ENCODE data around the gene NFS1.

The NFS1 gene

DNA sequence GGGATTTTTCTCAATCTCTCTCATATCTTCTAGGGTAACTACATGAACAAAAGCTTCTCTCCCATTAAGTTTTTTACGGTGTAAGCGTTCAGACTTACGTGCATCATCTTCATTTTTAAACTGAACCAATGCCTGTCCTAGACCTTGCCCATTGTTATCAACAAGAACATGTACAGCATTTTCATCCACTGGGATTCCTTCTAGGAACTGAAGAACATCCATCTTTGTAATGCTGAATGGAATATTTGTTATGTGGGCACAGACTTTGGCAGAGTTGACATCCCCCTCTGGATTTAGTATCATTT lies 45.8 kb downstream of the NFS1 start:
- no peak for DNase-seq (ENCODE audit: low read depth in 1 of 2, low spot score in 1 of 2)
- no peak overlapping the region for H3K4me3 ChIP-seq (replicated peaks; ENCODE audit: insufficient read depth, low read length)
- no peaks in the 10 kb centered on the region for H3K27me3 ChIP-seq (ENCODE audit: insufficient read depth, poor library complexity, severe bottlenecking)
- H3K27ac ChIP-seq (replicated peaks), result no peak overlapping the region
- TF ChIP-seq, protein P1, sequence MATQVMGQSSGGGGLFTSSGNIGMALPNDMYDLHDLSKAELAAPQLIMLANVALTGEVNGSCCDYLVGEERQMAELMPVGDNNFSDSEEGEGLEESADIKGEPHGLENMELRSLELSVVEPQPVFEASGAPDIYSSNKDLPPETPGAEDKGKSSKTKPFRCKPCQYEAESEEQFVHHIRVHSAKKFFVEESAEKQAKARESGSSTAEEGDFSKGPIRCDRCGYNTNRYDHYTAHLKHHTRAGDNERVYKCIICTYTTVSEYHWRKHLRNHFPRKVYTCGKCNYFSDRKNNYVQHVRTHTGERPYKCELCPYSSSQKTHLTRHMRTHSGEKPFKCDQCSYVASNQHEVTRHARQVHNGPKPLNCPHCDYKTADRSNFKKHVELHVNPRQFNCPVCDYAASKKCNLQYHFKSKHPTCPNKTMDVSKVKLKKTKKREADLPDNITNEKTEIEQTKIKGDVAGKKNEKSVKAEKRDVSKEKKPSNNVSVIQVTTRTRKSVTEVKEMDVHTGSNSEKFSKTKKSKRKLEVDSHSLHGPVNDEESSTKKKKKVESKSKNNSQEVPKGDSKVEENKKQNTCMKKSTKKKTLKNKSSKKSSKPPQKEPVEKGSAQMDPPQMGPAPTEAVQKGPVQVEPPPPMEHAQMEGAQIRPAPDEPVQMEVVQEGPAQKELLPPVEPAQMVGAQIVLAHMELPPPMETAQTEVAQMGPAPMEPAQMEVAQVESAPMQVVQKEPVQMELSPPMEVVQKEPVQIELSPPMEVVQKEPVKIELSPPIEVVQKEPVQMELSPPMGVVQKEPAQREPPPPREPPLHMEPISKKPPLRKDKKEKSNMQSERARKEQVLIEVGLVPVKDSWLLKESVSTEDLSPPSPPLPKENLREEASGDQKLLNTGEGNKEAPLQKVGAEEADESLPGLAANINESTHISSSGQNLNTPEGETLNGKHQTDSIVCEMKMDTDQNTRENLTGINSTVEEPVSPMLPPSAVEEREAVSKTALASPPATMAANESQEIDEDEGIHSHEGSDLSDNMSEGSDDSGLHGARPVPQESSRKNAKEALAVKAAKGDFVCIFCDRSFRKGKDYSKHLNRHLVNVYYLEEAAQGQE (IDR thresholded peaks at IDR 0.05; ENCODE audit: insufficient replicate concordance, low read depth), result no peak
- TF ChIP-seq SPI1 (IDR thresholded peaks at IDR 0.05; ENCODE audit: borderline replicate concordance, low read depth) (no peak), POLR2AphosphoS5 (IDR thresholded peaks at IDR 0.05; ENCODE audit: low read depth) (no peak), GABPA (IDR thresholded peaks at IDR 0.05; ENCODE audit: low read depth) (no peak)
- TF ChIP-seq, protein P2, sequence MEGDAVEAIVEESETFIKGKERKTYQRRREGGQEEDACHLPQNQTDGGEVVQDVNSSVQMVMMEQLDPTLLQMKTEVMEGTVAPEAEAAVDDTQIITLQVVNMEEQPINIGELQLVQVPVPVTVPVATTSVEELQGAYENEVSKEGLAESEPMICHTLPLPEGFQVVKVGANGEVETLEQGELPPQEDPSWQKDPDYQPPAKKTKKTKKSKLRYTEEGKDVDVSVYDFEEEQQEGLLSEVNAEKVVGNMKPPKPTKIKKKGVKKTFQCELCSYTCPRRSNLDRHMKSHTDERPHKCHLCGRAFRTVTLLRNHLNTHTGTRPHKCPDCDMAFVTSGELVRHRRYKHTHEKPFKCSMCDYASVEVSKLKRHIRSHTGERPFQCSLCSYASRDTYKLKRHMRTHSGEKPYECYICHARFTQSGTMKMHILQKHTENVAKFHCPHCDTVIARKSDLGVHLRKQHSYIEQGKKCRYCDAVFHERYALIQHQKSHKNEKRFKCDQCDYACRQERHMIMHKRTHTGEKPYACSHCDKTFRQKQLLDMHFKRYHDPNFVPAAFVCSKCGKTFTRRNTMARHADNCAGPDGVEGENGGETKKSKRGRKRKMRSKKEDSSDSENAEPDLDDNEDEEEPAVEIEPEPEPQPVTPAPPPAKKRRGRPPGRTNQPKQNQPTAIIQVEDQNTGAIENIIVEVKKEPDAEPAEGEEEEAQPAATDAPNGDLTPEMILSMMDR (IDR thresholded peaks at IDR 0.05; ENCODE audit: insufficient read depth, low read length), result no peak

DNA sequence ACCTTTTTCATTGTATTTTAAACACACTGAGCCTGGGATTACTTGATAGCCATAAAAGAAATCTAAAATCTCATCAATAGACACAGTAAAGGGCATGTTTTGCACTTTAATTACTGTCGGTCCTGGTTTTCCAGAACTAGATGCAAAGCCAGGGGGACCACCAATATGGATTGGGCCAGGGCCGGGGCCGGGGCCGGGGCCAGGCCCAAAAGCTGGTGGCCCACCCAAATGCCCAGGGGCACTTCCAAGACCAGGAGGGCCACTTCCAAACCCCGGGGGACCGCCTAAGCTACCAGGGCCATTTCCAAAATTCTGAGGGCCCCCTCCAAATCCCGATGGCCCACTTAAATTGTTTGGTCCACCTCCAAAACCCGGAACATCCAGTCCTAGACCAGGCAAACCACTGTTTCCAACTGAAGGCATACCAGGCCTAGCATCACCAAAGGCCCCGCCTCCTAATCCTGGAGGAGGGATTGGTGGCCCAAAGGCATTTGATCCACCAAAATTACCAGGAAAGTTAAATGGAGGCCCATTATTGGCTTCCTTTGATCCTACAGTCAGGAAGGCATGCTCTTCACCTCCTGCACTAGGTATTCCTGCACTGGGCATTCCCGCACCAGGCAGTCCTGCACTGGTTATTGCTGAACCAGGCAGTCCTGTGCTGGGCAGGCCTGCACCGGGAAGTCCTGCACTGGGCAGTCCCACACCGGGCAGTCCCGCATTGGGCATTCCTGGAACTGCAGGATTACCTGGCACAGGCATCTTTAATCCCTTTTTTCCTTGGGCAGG lies 46.3 kb downstream of the NFS1 start:
- H3K27me3 ChIP-seq (ENCODE audit: insufficient read depth, poor library complexity, severe bottlenecking), result no peaks in the 10 kb centered on the region
- no peak for DNase-seq (ENCODE audit: low read depth in 1 of 2, low spot score in 1 of 2)
- TF ChIP-seq POLR2AphosphoS5 (IDR thresholded peaks at IDR 0.05; ENCODE audit: low read depth) (no peak), GABPA (IDR thresholded peaks at IDR 0.05; ENCODE audit: low read depth) (no peak), SPI1 (IDR thresholded peaks at IDR 0.05; ENCODE audit: borderline replicate concordance, low read depth) (no peak)
- TF ChIP-seq, protein P1 (IDR thresholded peaks at IDR 0.05; ENCODE audit: insufficient replicate concordance, low read depth), result no peak
- TF ChIP-seq, protein P2 (IDR thresholded peaks at IDR 0.05; ENCODE audit: insufficient read depth, low read length), result no peak
- no peak overlapping the region for H3K4me3 ChIP-seq (replicated peaks; ENCODE audit: insufficient read depth, low read length)
- H3K27ac ChIP-seq (replicated peaks), result no peak overlapping the region

DNA sequence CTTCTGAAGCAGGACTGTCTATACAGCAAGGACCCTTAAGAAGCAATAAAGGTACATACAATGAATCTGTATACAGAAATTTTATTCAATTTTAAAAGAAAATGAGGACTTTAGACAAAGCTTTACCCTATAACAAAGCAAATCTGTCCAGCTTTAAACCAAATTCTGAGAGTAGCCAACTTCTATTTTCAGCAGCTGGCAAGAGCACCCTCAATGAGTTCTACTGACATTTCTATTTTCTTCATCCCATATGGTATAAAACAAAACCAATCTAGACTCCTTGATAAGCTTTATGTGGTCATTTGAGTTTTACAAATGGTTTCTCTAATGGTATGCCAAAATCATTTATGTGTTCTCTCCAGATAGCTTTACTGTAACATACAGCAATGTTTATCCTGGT lies 47.2 kb downstream of the NFS1 start:
- no peak for DNase-seq (ENCODE audit: low read depth in 1 of 2, low spot score in 1 of 2)
- no peak overlapping the region for H3K4me3 ChIP-seq (replicated peaks; ENCODE audit: insufficient read depth, low read length)

More for the DNA sequence above, 47.2 kb downstream of the NFS1 start:
- Histone ChIP-seq H3K27me3 (ENCODE audit: insufficient read depth, poor library complexity, severe bottlenecking) (no peaks in the 10 kb centered on the region), H3K27ac (replicated peaks) (no peak overlapping the region)
- TF ChIP-seq GABPA (IDR thresholded peaks at IDR 0.05; ENCODE audit: low read depth) (no peak), SPI1 (IDR thresholded peaks at IDR 0.05; ENCODE audit: borderline replicate concordance, low read depth) (no peak), POLR2AphosphoS5 (IDR thresholded peaks at IDR 0.05; ENCODE audit: low read depth) (no peak)
- TF ChIP-seq, protein P2 (IDR thresholded peaks at IDR 0.05; ENCODE audit: insufficient read depth, low read length), result no peak
- TF ChIP-seq, protein P1 (IDR thresholded peaks at IDR 0.05; ENCODE audit: insufficient replicate concordance, low read depth), result no peak

All from HL-60 (cell line).